ENCODE data around the gene IL23R. TPM values are rescaled to one million over a fixed set of nuclear protein-coding genes. Genes with fewer than 3 reads are reported as not detected.

The IL23R gene
- polyA plus RNA-seq, 1 experiment = not detected

GRCh38 chr1:67211589-67212563 lies 45.6 kb downstream of the IL23R start:
- TF ChIP-seq CTCF (IDR thresholded peaks at IDR 0.05; ENCODE audit: insufficient read depth, low read depth, low read length) = peak; percentile 66
- H3K27me3 ChIP-seq (ENCODE audit: control insufficient read depth, insufficient read depth, low read length) = no peaks in the 10 kb centered on the region; the same call in 1 of the 2 replicates
- ChIA-PET CTCF (interaction anchor here (0.6 to 5.0 kb wide), 21 partner anchors 8 to 448 kb away, joined by 3 to 69 read pairs (median 5); no protein-coding TSS in a partner anchor), POLR2A (no interaction called here)
- DNase-seq (ENCODE audit: low read depth) = no peak
- H3K4me3 ChIP-seq (ENCODE audit: low read depth, low read length) = no peak overlapping the region
- H3K36me3 ChIP-seq (ENCODE audit: control insufficient read depth, insufficient read depth, low read length) = no peaks in the 10 kb centered on the region

- H3K36me3 ChIP-seq (ENCODE audit: control insufficient read depth, insufficient read depth, low read length) = no peaks in the 10 kb centered on the region
- POLR2A ChIA-PET = no interaction called here
- TF ChIP-seq CTCF (IDR thresholded peaks at IDR 0.05; ENCODE audit: insufficient read depth, low read depth, low read length) = peak; percentile 66
- CTCF ChIA-PET = interaction anchor here (0.6 to 5.0 kb wide), 31 partner anchors 8 to 470 kb away, joined by 3 to 69 read pairs (median 4); no protein-coding TSS in a partner anchor
- no peak for DNase-seq (ENCODE audit: low read depth)
- H3K4me3 ChIP-seq (ENCODE audit: low read depth, low read length) = no peak overlapping the region
- H3K27me3 ChIP-seq (ENCODE audit: control insufficient read depth, insufficient read depth, low read length) = no peaks in the 10 kb centered on the region; the same call in 1 of the 2 replicates
These were observed 46.9 kb downstream of the IL23R start for GRCh38 chr1:67213164-67213563.

GRCh38 chr1:67213948-67214347 lies 47.7 kb downstream of the IL23R start:
- TF ChIP-seq CTCF (IDR thresholded peaks at IDR 0.05; ENCODE audit: insufficient read depth, low read depth, low read length) = no peak
- no peaks in the 10 kb centered on the region for H3K36me3 ChIP-seq (ENCODE audit: control insufficient read depth, insufficient read depth, low read length)
- DNase-seq (ENCODE audit: low read depth) = no peak
- ChIA-PET POLR2A (interaction anchor here (0.7 kb wide), 1 partner anchor 9 kb away, joined by 5 read pairs; no protein-coding TSS in a partner anchor), CTCF (interaction anchor here (0.8 to 5.0 kb wide), 26 partner anchors 10 to 460 kb away, joined by 3 to 69 read pairs (median 4); no protein-coding TSS in a partner anchor)
- H3K4me3 ChIP-seq (ENCODE audit: low read depth, low read length) = no peak overlapping the region
- no peaks in the 10 kb centered on the region; the same call in 1 of the 2 replicates for H3K27me3 ChIP-seq (ENCODE audit: control insufficient read depth, insufficient read depth, low read length)

- ChIA-PET POLR2A (interaction anchor here (0.7 kb wide), 1 partner anchor 10 kb away, joined by 5 read pairs; no protein-coding TSS in a partner anchor), CTCF (interaction anchor here (0.8 to 5.0 kb wide), 20 partner anchors 11 to 451 kb away, joined by 3 to 69 read pairs (median 6); no protein-coding TSS in a partner anchor)
- peak; percentile 66 for TF ChIP-seq CTCF (IDR thresholded peaks at IDR 0.05; ENCODE audit: insufficient read depth, low read depth, low read length)
- DNase-seq (ENCODE audit: low read depth) = no peak
- Histone ChIP-seq H3K36me3 (ENCODE audit: control insufficient read depth, insufficient read depth, low read length) (no peaks in the 10 kb centered on the region), H3K4me3 (ENCODE audit: low read depth, low read length) (no peak overlapping the region), H3K27me3 (ENCODE audit: control insufficient read depth, insufficient read depth, low read length) (no peaks in the 10 kb centered on the region)
These were observed 48.3 kb downstream of the IL23R start for GRCh38 chr1:67214420-67215174.
